Measurements from ENCODE around the gene BLOC1S1. TPM values are rescaled to one million over a fixed set of nuclear protein-coding genes. Genes with fewer than 3 reads are reported as not detected.

Gene BLOC1S1
- total RNA-seq, 1 donor from 2014 or later: 71.2 TPM

DNA sequence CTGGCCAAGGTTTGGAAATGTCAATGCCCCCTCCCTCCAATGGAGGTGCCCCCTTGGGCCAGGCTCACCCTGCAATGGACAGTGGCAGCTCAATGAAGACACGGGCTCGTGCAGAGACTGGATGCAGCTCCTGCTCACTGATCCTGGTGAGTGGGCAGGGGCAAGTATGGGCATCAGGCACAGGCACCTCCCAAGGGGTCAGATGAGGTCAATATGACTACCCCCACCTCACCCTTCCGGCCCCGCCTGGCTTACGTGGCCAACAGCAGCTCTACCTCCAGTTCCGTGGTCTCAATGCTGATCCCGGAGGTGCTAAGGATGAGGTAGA, 21.7 kb upstream of the BLOC1S1 start:
- H3K9me3 Mint-ChIP-seq (ENCODE audit: unreplicated experiment): peaks cover 2% of the 10 kb centered on the region
- TF ChIP-seq, protein P1, sequence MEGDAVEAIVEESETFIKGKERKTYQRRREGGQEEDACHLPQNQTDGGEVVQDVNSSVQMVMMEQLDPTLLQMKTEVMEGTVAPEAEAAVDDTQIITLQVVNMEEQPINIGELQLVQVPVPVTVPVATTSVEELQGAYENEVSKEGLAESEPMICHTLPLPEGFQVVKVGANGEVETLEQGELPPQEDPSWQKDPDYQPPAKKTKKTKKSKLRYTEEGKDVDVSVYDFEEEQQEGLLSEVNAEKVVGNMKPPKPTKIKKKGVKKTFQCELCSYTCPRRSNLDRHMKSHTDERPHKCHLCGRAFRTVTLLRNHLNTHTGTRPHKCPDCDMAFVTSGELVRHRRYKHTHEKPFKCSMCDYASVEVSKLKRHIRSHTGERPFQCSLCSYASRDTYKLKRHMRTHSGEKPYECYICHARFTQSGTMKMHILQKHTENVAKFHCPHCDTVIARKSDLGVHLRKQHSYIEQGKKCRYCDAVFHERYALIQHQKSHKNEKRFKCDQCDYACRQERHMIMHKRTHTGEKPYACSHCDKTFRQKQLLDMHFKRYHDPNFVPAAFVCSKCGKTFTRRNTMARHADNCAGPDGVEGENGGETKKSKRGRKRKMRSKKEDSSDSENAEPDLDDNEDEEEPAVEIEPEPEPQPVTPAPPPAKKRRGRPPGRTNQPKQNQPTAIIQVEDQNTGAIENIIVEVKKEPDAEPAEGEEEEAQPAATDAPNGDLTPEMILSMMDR (IDR thresholded peaks at IDR 0.05; ENCODE audit: partially characterized antibody, unreplicated experiment): no peak
- no peak overlapping the region for H3K4me3 Mint-ChIP-seq (ENCODE audit: unreplicated experiment)

DNA sequence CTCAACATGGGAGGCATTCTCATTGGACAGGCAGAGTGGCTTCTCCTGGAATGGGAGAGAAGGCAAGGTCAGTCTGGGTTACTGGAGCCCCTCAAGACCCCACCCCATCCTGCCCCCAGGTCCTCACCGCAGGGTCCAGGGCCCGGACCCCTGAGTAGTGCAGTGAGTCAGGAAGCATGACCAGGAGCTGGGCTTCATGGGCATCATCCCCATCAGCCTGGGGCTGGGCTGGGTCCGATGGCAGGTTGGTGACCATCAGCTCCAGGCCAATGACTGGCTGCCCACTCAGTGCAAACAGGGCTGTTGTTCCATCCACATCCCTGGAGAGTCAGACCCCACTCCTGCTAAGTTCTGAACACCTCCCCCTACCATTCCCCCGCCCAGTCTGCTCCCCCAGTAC, 21.2 kb upstream of the BLOC1S1 start:
- Mint-ChIP-seq H3K27me3 (ENCODE audit: unreplicated experiment) (peaks cover 3% of the 10 kb centered on the region), H3K36me3 (ENCODE audit: unreplicated experiment) (peaks cover 4% of the 10 kb centered on the region), H3K4me3 (ENCODE audit: unreplicated experiment) (no peak overlapping the region), H3K4me1 (ENCODE audit: low read depth, unreplicated experiment) (no peaks in the 10 kb centered on the region), H3K27ac (ENCODE audit: unreplicated experiment) (no peak overlapping the region), H3K9me3 (ENCODE audit: unreplicated experiment) (peaks cover 2% of the 10 kb centered on the region)
- DNase-seq: no peak
- TF ChIP-seq, protein P1 (IDR thresholded peaks at IDR 0.05; ENCODE audit: partially characterized antibody, unreplicated experiment): no peak

More for the DNA sequence above, 21.7 kb upstream of the BLOC1S1 start:
- Mint-ChIP-seq H3K4me1 (ENCODE audit: low read depth, unreplicated experiment) (no peaks in the 10 kb centered on the region), H3K27me3 (ENCODE audit: unreplicated experiment) (peaks cover 3% of the 10 kb centered on the region), H3K36me3 (ENCODE audit: unreplicated experiment) (peaks cover 4% of the 10 kb centered on the region), H3K27ac (ENCODE audit: unreplicated experiment) (no peak overlapping the region)
- no peak for DNase-seq

DNA sequence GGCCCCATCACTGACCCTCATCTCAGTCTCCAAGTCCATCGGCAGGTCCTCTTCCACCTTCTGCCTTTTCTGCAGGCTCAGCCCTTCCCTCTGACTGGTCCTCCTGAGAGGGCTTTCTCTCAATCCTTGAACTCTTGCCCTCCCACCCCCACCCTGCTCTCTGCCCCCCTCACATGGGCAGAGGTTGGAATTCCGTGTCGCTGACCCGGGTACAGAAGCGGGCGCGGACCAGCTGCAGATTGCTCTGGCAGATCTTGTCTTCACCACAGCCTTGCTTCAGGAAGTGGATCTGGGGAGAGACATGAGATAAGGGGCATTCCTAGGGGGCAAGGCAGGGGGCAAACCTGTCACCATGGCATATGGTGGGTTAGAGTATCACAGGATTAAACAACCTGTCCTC, 20.5 kb upstream of the BLOC1S1 start:
- H3K9me3 Mint-ChIP-seq (ENCODE audit: unreplicated experiment): peaks cover 2% of the 10 kb centered on the region
- TF ChIP-seq, protein P1 (IDR thresholded peaks at IDR 0.05; ENCODE audit: partially characterized antibody, unreplicated experiment): no peak
- DNase-seq: no peak
- H3K36me3 Mint-ChIP-seq (ENCODE audit: unreplicated experiment): peaks cover 9% of the 10 kb centered on the region
- H3K27ac Mint-ChIP-seq (ENCODE audit: unreplicated experiment): no peak overlapping the region
- no peaks in the 10 kb centered on the region for H3K4me1 Mint-ChIP-seq (ENCODE audit: low read depth, unreplicated experiment)
- H3K4me3 Mint-ChIP-seq (ENCODE audit: unreplicated experiment): no peak overlapping the region
- peaks cover 4% of the 10 kb centered on the region for H3K27me3 Mint-ChIP-seq (ENCODE audit: unreplicated experiment)

DNA sequence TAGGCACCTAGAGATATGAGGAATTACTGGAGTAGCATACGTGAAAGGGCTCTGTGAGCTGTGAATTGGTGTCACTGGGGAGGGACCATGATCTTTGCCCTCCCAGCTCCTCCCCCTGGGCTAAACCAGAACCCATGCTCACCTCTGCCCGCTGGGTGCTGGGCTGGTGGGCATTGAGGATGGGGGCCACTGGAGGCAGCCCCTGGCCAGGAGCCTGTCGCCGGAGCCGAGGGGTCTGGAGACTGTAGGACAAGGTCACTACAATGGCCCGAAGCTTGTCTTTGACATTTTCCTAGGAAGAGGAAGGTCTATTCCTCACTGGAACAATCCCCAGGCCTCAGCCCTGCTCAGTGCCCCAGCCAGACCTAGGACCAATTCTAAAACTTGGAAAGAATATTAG, 19.7 kb upstream of the BLOC1S1 start:
- Mint-ChIP-seq H3K9me3 (ENCODE audit: unreplicated experiment) (peaks cover 2% of the 10 kb centered on the region), H3K27me3 (ENCODE audit: unreplicated experiment) (peaks cover 4% of the 10 kb centered on the region), H3K36me3 (ENCODE audit: unreplicated experiment) (peaks cover 9% of the 10 kb centered on the region), H3K27ac (ENCODE audit: unreplicated experiment) (no peak overlapping the region), H3K4me1 (ENCODE audit: low read depth, unreplicated experiment) (no peaks in the 10 kb centered on the region), H3K4me3 (ENCODE audit: unreplicated experiment) (no peak overlapping the region)
- TF ChIP-seq, protein P1 (IDR thresholded peaks at IDR 0.05; ENCODE audit: partially characterized antibody, unreplicated experiment): no peak
- DNase-seq: no peak

DNA sequence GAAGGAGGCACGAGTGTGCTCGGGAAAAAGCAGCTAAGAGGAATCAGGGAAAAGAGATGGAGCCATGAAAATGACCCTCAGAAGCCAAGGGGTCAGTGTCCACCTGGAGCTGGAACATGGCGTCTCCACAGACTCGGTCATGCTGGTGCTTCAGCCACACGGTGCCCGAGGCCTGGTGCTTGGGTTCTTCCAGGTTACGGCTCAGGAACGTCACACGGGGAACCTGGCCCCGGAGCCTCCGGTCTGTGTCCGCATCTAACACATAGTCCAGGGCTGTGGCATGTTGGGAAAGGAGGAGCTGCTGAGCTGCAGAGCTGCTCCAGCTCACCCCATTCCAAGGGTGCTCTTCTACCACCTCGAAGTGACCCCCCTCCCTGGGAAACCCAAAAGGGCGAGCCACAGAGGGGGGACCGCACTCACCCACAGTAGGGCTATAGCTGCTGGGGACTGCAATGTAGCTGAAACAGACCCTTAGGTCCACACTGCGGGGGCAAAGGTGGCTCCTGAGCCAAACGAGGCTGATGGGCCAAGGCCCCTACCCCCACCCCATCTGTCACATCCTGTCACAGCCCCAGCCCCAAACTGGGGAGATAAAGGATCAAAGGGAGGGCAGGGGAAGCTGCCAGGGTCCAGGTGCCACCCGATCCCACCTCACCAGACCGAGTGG, 18.9 kb upstream of the BLOC1S1 start:
- Mint-ChIP-seq H3K36me3 (ENCODE audit: unreplicated experiment) (peaks cover 9% of the 10 kb centered on the region), H3K27me3 (ENCODE audit: unreplicated experiment) (peaks cover 4% of the 10 kb centered on the region), H3K4me3 (ENCODE audit: unreplicated experiment) (no peak overlapping the region), H3K27ac (ENCODE audit: unreplicated experiment) (no peak overlapping the region), H3K4me1 (ENCODE audit: low read depth, unreplicated experiment) (no peaks in the 10 kb centered on the region), H3K9me3 (ENCODE audit: unreplicated experiment) (peaks cover 5% of the 10 kb centered on the region)
- no peak for DNase-seq
- TF ChIP-seq, protein P1 (IDR thresholded peaks at IDR 0.05; ENCODE audit: partially characterized antibody, unreplicated experiment): no peak
